Activated naive CD8-positive, alpha-beta T cell (primary cell): Measurements from ENCODE around the gene TK1.

Experiments
- H3K27ac Mint-ChIP-seq: one replicate; pipeline ENCODE4 v1.8.0; 2021; ENCODE audit warnings: mixed read lengths
- H3K27me3 Mint-ChIP-seq: one replicate; pipeline ENCODE4 v1.8.0; 2021; ENCODE audit warnings: mixed read lengths
- H3K36me3 Mint-ChIP-seq: one replicate; pipeline ENCODE4 v1.8.0; 2021; ENCODE audit warnings: mixed read lengths
- H3K4me1 Mint-ChIP-seq: one replicate; pipeline ENCODE4 v1.8.0; 2021; ENCODE audit warnings: low read depth, mixed read lengths
- H3K4me3 Mint-ChIP-seq: one replicate; pipeline ENCODE4 v1.8.0; 2021; ENCODE audit warnings: mild to moderate bottlenecking, mixed read lengths
- H3K9me3 Mint-ChIP-seq: one replicate; pipeline ENCODE4 v1.8.0; 2021; ENCODE audit warnings: low read depth, mixed read lengths

Gene TK1

GRCh38 chr17:78130437-78131101 is 56.3 kb downstream of the TK1 start, which contains the start of gene TMC8:
TSS of gene TMC8 (plus strand) at chr17:78130771. CDS start at chr17:78131589, 818 bp downstream.
- H3K4me1 Mint-ChIP-seq, result peaks cover 56% of the 10 kb centered on the region
- peak within 1 kb of the TSS; percentile 95 for H3K27ac Mint-ChIP-seq

GRCh38 chr17:78130090-78130436 is 56.8 kb downstream of the TK1 start:
- Mint-ChIP-seq H3K4me3 (peak overlapping the region; percentile 93), H3K36me3 (peaks cover 4% of the 10 kb centered on the region), H3K9me3 (no peaks in the 10 kb centered on the region), H3K27me3 (no peaks in the 10 kb centered on the region), H3K4me1 (peaks cover 53% of the 10 kb centered on the region), H3K27ac (peak overlapping the region; percentile 95)

More at GRCh38 chr17:78130437-78131101, 56.3 kb downstream of the TK1 start, which contains the start of gene TMC8:
- Mint-ChIP-seq H3K4me3 (peak within 1 kb of the TSS; percentile 93), H3K9me3 (no peaks in the 10 kb centered on the region), H3K27me3 (no peaks in the 10 kb centered on the region), H3K36me3 (peaks cover 7% of the 10 kb centered on the region)

- Mint-ChIP-seq H3K4me3 (peak overlapping the region; percentile 93), H3K9me3 (no peaks in the 10 kb centered on the region), H3K27me3 (no peaks in the 10 kb centered on the region), H3K36me3 (peaks cover 4% of the 10 kb centered on the region), H3K4me1 (peaks cover 52% of the 10 kb centered on the region), H3K27ac (peak overlapping the region; percentile 95)
Measured at GRCh38 chr17:78129351-78130089, 57.3 kb downstream of the TK1 start.

GRCh38 chr17:78128551-78129350 is 58.1 kb downstream of the TK1 start, which contains the start of gene TMC6:
TSS of gene TMC6 (minus strand) at chr17:78128755. CDS start at chr17:78126832, 1,923 bp downstream.
- Mint-ChIP-seq H3K27ac (peak within 1 kb of the TSS; percentile 91), H3K4me1 (peaks cover 49% of the 10 kb centered on the region), H3K36me3 (peaks cover 2% of the 10 kb centered on the region)

GRCh38 chr17:78127888-78128550 is 58.8 kb downstream of the TK1 start:
- Mint-ChIP-seq H3K4me3 (peak overlapping the region; percentile 86), H3K4me1 (peaks cover 49% of the 10 kb centered on the region), H3K27me3 (no peaks in the 10 kb centered on the region), H3K27ac (peak overlapping the region; percentile 84), H3K36me3 (peaks cover 6% of the 10 kb centered on the region), H3K9me3 (no peaks in the 10 kb centered on the region)

More at GRCh38 chr17:78128551-78129350, 58.1 kb downstream of the TK1 start, which contains the start of gene TMC6:
- Mint-ChIP-seq H3K27me3 (no peaks in the 10 kb centered on the region), H3K4me3 (peak within 1 kb of the TSS; percentile 93), H3K9me3 (no peaks in the 10 kb centered on the region)

- H3K4me1 Mint-ChIP-seq, result peaks cover 49% of the 10 kb centered on the region
- no peaks in the 10 kb centered on the region for H3K9me3 Mint-ChIP-seq
- H3K27me3 Mint-ChIP-seq, result no peaks in the 10 kb centered on the region
- H3K36me3 Mint-ChIP-seq, result peaks cover 8% of the 10 kb centered on the region
- peak overlapping the region; percentile 84 for H3K27ac Mint-ChIP-seq
- H3K4me3 Mint-ChIP-seq, result peak overlapping the region; percentile 86
Measured at GRCh38 chr17:78127239-78127887, 59.5 kb downstream of the TK1 start.

GRCh38 chr17:78126895-78127238 is 60.0 kb downstream of the TK1 start:
- Mint-ChIP-seq H3K36me3 (peaks cover 8% of the 10 kb centered on the region), H3K4me1 (peaks cover 54% of the 10 kb centered on the region)

GRCh38 chr17:78125976-78126894 is 60.6 kb downstream of the TK1 start:
- H3K4me1 Mint-ChIP-seq, result peaks cover 61% of the 10 kb centered on the region
- peaks cover 8% of the 10 kb centered on the region for H3K36me3 Mint-ChIP-seq

More at GRCh38 chr17:78126895-78127238, 60.0 kb downstream of the TK1 start:
- Mint-ChIP-seq H3K9me3 (no peaks in the 10 kb centered on the region), H3K27me3 (no peaks in the 10 kb centered on the region), H3K27ac (peak overlapping the region; percentile 84), H3K4me3 (peak overlapping the region; percentile 86)

GRCh38 chr17:78125138-78125913 is 61.5 kb downstream of the TK1 start:
- H3K27ac Mint-ChIP-seq, result no peak overlapping the region
- H3K36me3 Mint-ChIP-seq, result peaks cover 8% of the 10 kb centered on the region
- no peaks in the 10 kb centered on the region for H3K9me3 Mint-ChIP-seq
- no peaks in the 10 kb centered on the region for H3K27me3 Mint-ChIP-seq
- peak overlapping the region; percentile 47 for H3K4me3 Mint-ChIP-seq
- peaks cover 65% of the 10 kb centered on the region for H3K4me1 Mint-ChIP-seq

More at GRCh38 chr17:78125976-78126894, 60.6 kb downstream of the TK1 start:
- Mint-ChIP-seq H3K27ac (peak overlapping the region; percentile 84), H3K4me3 (peak overlapping the region; percentile 86), H3K27me3 (no peaks in the 10 kb centered on the region), H3K9me3 (no peaks in the 10 kb centered on the region)

- Mint-ChIP-seq H3K27ac (no peak overlapping the region), H3K4me3 (peak overlapping the region; percentile 47), H3K4me1 (peaks cover 62% of the 10 kb centered on the region), H3K36me3 (peaks cover 8% of the 10 kb centered on the region), H3K27me3 (no peaks in the 10 kb centered on the region), H3K9me3 (no peaks in the 10 kb centered on the region)
Measured at GRCh38 chr17:78124836-78125137, 62.1 kb downstream of the TK1 start.
